Neuron (in vitro differentiated cells): ENCODE results near the gene BARHL1.

ENCODE experiments used
- H2AFZ ChIP-seq: one replicate; pipeline ENCODE4 v1.6.1; 2013; ENCODE audit warnings: low read depth, mild to moderate bottlenecking, inconsistent platforms, low read length, moderate library complexity
- H3K27me3 ChIP-seq: one replicate; pipeline ENCODE4 v1.6.1; 2013; ENCODE audit warnings: low read length; ENCODE audit not compliant: insufficient read depth
- H3K36me3 ChIP-seq: one replicate; pipeline ENCODE4 v1.6.1; 2013; ENCODE audit warnings: low read length; ENCODE audit not compliant: insufficient read depth
- H3K4me1 ChIP-seq: one replicate; pipeline ENCODE4 v1.6.1; 2013; ENCODE audit warnings: low read length; ENCODE audit not compliant: insufficient read depth
- H3K4me3 ChIP-seq: 2 replicates; pipeline ENCODE4 v1.5.1; 2013; ENCODE audit warnings: mild to moderate bottlenecking, low read length, moderate library complexity
- H3K9me3 ChIP-seq: one replicate; pipeline ENCODE4 v1.6.1; 2013; ENCODE audit warnings: low read length

Gene BARHL1

DNA sequence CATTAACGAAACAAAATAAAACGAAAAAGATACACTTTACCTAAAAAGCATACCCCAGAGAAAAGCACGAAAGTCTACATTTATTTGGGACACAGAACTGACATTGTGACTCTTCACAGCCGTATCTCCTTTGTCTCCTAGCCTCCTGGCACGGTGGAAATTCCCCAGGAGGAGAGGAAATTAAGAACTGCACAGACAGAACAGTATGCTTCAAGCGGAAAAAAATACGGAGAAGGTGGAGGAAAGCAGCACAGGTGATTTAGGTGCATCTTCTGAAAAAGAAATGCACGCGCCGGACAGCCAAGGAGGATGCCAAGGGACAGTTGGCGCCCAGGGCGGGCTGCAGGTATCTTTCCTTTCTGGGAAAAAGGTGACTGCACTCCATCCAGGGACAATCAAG, 55.4 kb downstream of the BARHL1 start:
- Histone ChIP-seq H2AFZ (no peak overlapping the region), H3K9me3 (no peaks in the 10 kb centered on the region), H3K36me3 (peaks cover 62% of the 10 kb centered on the region), H3K4me3 (no peak overlapping the region), H3K4me1 (no peaks in the 10 kb centered on the region), H3K27me3 (no peaks in the 10 kb centered on the region)

GRCh38 chr9:132638240-132638639, 55.8 kb downstream of the BARHL1 start:
- Histone ChIP-seq H3K4me1 (no peaks in the 10 kb centered on the region), H3K4me3 (no peak overlapping the region), H3K9me3 (no peaks in the 10 kb centered on the region), H3K36me3 (peaks cover 66% of the 10 kb centered on the region), H3K27me3 (no peaks in the 10 kb centered on the region), H2AFZ (no peak overlapping the region)

- Histone ChIP-seq H3K9me3 (no peaks in the 10 kb centered on the region), H3K27me3 (no peaks in the 10 kb centered on the region), H2AFZ (no peak overlapping the region), H3K4me1 (no peaks in the 10 kb centered on the region), H3K4me3 (no peak overlapping the region), H3K36me3 (peaks cover 76% of the 10 kb centered on the region)
Observed at GRCh38 chr9:132639322-132639721, 56.9 kb downstream of the BARHL1 start.
